Breast epithelium (tissue), 4 donors: ENCODE measurements around the gene TMEM108. TPM values are rescaled to one million over a fixed set of nuclear protein-coding genes. Genes with fewer than 3 reads are reported as not detected.

Source experiments
- DNase-seq, 2 donors: peaks; one replicate each; pipeline ENCODE4 v3.0.0-alpha.2; 2019; ENCODE audit warnings: low spot score in 2 of 2
- H3K27ac ChIP-seq, 2 donors: fragments of 200-600 bp; sonication (generic) in 1 of 2; one replicate each; pipeline ENCODE4 v1.5.1; 2016 to 2019; ENCODE audit warnings: mild to moderate bottlenecking in 1 of 2
- H3K27me3 ChIP-seq, 2 donors: fragments of 200-600 bp; sonication (generic) in 1 of 2; one replicate each; pipeline versions ENCODE4 v1.5.1 to v1.6.0; 2017 to 2019; ENCODE audit warnings: control low read depth in 1 of 2, mild to moderate bottlenecking in 1 of 2
- H3K36me3 ChIP-seq: fragments of 200-600 bp; one replicate; pipeline ENCODE4 v1.5.1; 2019
- H3K4me1 ChIP-seq, 2 donors: fragments of 200-600 bp; sonication (generic); one replicate each; pipeline ENCODE4 v1.5.1; 2016 to 2019; ENCODE audit warnings: control low read depth in 1 of 2
- H3K4me3 ChIP-seq, 3 donors: fragments of 200-600 bp; sonication (generic); 1 replicate in 2 of 3; 2 replicates in 1 of 3; pipeline ENCODE4 v1.5.1; 2016 to 2019; ENCODE audit warnings: mild to moderate bottlenecking in 3 of 3, moderate library complexity in 2 of 3
- H3K9me3 ChIP-seq, 2 donors: fragments of 200-600 bp; sonication (generic) in 1 of 2; one replicate each; pipeline ENCODE4 v1.5.1; 2016 to 2019; ENCODE audit warnings: control low read depth in 1 of 2
- POLR2A ChIP-seq: fragments of 450-650 bp; IDR thresholded peaks from one replicate; pipeline ENCODE4 v1.6.1; 2016; ENCODE audit warnings: antibody characterized with exemption, mild to moderate bottlenecking, moderate library complexity
- POLR2AphosphoS5 ChIP-seq, 3 donors: sonication (generic); formaldehyde crosslinking; IDR thresholded peaks; one replicate each; pipeline ENCODE4 v1.6.1; 2017; ENCODE audit warnings: antibody characterized with exemption in 3 of 3
- intact Hi-C: fragments of 100-400 bp; cut with DNase I; formaldehyde crosslinking; loops from one replicate; pipeline ENCODE4 v1.15.1; 2023; ENCODE audit warnings: low total_unique reads
- total RNA-seq, 3 donors: library from RNA; depleted of rRNA; stranded (reverse); fragments of >200 nt; gene quantifications; one replicate each; pipeline ENCODE4 v1.1.0, GENCODE V29; 2016
- TF ChIP-seq, protein P1 (sequence below), 3 donors: fragments of 450-650 bp; IDR thresholded peaks; one replicate each; pipeline ENCODE4 v1.5.1; 2016 to 2017; ENCODE audit warnings: antibody characterized with exemption in 3 of 3, mild to moderate bottlenecking in 3 of 3, moderate library complexity in 3 of 3

TMEM108 gene
- total RNA-seq, 3 donors from 2014 or later, result 0.44 to 0.98 (median 0.48) TPM

DNA sequence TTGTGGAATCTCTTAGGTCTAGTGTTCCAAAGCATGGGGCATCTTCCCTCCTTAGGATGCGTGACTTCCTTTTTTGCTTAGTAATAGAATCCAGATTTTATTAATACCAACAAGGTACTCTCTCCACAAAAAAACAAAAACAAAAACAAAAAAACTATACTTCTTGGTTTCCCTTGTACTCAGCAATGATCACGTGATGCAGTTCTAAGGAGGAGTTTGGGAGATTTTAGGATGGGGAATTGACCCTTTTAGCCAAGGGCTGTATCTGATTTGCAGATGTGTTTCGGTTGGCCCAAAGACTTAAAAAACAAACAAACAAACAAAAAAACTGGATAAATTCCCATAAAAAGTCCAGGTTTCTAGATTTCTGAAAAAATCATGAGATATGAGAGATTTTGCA lies 12.6 kb upstream of the TMEM108 start:
- no peaks in the 10 kb centered on the region for H3K36me3 ChIP-seq
- intact Hi-C loops, result loop anchor here (10.0 kb wide), 1 partner anchor 1969 kb away; no protein-coding TSS in a partner anchor
- TF ChIP-seq, protein P1, sequence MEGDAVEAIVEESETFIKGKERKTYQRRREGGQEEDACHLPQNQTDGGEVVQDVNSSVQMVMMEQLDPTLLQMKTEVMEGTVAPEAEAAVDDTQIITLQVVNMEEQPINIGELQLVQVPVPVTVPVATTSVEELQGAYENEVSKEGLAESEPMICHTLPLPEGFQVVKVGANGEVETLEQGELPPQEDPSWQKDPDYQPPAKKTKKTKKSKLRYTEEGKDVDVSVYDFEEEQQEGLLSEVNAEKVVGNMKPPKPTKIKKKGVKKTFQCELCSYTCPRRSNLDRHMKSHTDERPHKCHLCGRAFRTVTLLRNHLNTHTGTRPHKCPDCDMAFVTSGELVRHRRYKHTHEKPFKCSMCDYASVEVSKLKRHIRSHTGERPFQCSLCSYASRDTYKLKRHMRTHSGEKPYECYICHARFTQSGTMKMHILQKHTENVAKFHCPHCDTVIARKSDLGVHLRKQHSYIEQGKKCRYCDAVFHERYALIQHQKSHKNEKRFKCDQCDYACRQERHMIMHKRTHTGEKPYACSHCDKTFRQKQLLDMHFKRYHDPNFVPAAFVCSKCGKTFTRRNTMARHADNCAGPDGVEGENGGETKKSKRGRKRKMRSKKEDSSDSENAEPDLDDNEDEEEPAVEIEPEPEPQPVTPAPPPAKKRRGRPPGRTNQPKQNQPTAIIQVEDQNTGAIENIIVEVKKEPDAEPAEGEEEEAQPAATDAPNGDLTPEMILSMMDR (IDR thresholded peaks at IDR 0.05), result no peak
- TF ChIP-seq POLR2A (no peak), POLR2AphosphoS5 (IDR thresholded peaks at IDR 0.05) (no peak)
- no peaks in the 10 kb centered on the region for H3K9me3 ChIP-seq
- no peak overlapping the region for H3K4me3 ChIP-seq
- H3K27ac ChIP-seq, result no peak overlapping the region
- H3K4me1 ChIP-seq, result no peaks in the 10 kb centered on the region
- H3K27me3 ChIP-seq, result no peaks in the 10 kb centered on the region
- no peak for DNase-seq

DNA sequence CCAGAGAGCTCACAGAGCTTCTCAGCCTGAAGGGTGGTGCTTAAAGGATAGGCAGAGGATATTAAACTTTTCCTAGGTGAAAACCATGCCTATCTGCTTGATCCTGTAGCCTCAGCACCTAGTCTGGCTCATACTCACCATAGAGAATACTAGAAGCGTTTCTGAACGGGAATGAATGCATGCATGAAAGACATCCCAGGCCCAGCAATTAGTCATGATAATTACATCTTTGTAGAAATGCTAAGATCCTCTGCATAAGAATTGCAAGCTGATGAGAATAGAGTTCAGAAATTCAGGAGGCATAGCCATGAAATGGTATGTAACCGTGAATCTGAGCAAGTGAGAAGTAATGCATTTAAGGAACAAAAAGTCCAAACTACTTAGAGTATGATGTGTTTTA lies 5.9 kb upstream of the TMEM108 start:
- H3K4me3 ChIP-seq, result no peak overlapping the region
- DNase-seq, result no peak
- no peaks in the 10 kb centered on the region for H3K27me3 ChIP-seq
- intact Hi-C loops, result no loop called here
- H3K27ac ChIP-seq, result no peak overlapping the region
- TF ChIP-seq POLR2AphosphoS5 (IDR thresholded peaks at IDR 0.05), result no peak
- TF ChIP-seq POLR2A, result no peak
- TF ChIP-seq, protein P1 (IDR thresholded peaks at IDR 0.05), result no peak
- no peaks in the 10 kb centered on the region for H3K4me1 ChIP-seq
- H3K36me3 ChIP-seq, result no peaks in the 10 kb centered on the region
- no peaks in the 10 kb centered on the region for H3K9me3 ChIP-seq

DNA sequence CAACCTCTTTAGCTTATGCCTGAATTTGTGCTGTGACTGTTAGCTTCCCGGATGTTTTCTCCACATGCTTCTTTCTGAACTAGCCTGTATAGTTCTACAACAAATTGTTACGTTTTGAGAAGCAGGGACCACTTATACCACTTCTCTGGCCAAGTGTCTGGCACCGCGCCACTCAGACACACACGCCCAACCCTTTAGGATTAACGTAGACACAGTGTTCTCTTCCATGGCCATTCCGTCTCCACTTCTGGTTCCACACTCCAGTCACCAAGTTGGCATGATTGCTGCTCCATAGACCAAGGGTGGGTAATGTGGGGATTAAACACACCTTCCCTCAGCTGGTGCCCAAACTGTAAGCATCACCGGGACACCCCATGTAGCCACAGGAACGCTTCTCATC lies 755 bp upstream of the TMEM108 start:
- H3K36me3 ChIP-seq, result no peaks in the 10 kb centered on the region
- H3K4me1 ChIP-seq, result no peaks in the 10 kb centered on the region
- DNase-seq, result no peak
- intact Hi-C loops, result no loop called here
- TF ChIP-seq POLR2A, result no peak
- TF ChIP-seq, protein P1 (IDR thresholded peaks at IDR 0.05), result no peak
- no peak for TF ChIP-seq POLR2AphosphoS5 (IDR thresholded peaks at IDR 0.05)
- no peaks in the 10 kb centered on the region for H3K9me3 ChIP-seq
- H3K27me3 ChIP-seq, result peaks cover 0 to 3% of the 10 kb centered on the region in 2 donors
- peak overlapping the region; percentile 66 to 84 (median 67) for H3K4me3 ChIP-seq
- no peak overlapping the region for H3K27ac ChIP-seq

DNA sequence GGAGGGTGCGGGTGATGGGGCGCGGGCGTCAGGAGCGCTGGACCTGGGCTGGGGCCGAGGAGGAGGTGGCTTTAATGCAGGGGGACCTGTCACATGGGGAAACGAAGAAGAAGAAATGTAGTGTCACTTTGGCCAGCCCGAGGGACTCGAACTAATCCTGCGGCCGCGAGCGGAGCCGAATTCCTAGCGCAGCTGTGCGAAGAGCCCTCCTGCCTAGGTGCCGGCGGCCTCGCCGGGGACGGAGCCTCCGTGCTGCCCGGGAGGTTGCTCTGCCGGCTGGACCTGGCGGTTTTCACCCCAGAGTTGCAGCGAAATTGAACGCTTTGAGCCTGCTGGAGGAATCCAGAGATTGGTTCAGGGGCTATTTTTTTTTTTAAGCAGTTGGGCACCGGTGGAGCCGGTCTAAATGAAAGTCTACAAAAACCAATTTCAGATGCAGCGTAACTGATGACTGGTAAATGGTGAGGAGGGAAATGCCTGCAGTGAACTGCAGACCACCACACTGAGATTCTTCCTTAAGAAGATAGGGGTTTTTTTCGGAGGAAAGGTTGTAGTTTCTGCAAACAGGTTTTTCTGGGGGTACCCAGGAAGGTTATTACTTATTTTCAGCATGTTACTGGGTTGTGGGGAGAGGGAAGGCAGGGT lies 662 bp downstream of the TMEM108 start:
- Histone ChIP-seq H3K9me3 (no peaks in the 10 kb centered on the region), H3K36me3 (no peaks in the 10 kb centered on the region), H3K4me1 (no peaks in the 10 kb centered on the region), H3K27me3 (peaks cover 0 to 3% of the 10 kb centered on the region in 2 donors), H3K27ac (peak overlapping the region in 1 of 2 donors; percentile 23), H3K4me3 (peak overlapping the region; percentile 66 to 84 (median 67))
- no peak for DNase-seq
- intact Hi-C loops, result no loop called here
- TF ChIP-seq POLR2A, result no peak
- TF ChIP-seq, protein P1 (IDR thresholded peaks at IDR 0.05), result no peak
- no peak for TF ChIP-seq POLR2AphosphoS5 (IDR thresholded peaks at IDR 0.05)

DNA sequence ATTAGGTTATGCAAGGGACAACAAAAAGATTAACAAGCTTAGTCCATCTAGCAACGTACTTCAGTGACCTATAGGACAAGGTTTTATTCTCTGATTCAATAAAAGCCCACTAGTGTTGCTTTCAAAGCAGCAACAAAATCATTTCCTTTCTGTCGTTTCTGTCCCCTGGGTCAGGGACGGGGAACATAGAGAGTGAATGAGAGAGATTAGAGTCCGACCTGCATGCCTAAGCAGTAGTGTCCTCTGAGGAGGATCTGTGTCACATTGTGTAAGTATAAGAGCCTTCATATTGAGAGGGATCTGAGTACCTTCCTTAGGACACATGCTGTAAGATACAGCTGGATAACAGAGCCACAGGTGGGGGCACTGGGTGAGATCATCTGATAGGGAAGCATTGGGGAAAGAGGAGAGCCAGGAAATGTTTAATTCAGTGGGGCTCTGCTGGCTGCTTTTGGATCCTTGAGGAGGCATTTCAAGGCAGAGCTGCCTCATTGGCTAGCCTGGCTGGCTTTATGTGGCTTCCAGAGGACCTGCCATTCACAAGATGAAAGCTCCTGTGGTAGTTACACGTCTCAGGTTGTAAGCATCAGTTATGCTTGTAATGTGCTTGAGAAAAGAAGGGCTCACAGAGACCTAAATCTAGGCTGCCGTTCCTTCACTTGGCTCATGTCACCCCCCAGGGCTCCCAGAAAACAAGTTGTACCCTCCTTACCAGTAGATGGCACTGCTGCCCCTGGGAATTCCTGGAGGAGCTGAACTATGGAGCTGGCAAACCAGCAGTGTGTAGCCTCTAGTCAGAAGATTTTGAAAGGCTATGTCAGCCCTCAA lies 2.7 kb downstream of the TMEM108 start:
- peak overlapping the region in 1 of 2 donors; percentile 29 for H3K27ac ChIP-seq
- H3K27me3 ChIP-seq, result peaks cover 0 to 3% of the 10 kb centered on the region in 2 donors
- DNase-seq, result peak; percentile 61 to 63
- no peaks in the 10 kb centered on the region for H3K4me1 ChIP-seq
- no peak overlapping the region for H3K4me3 ChIP-seq
- intact Hi-C loops, result no loop called here
- TF ChIP-seq, protein P1 (IDR thresholded peaks at IDR 0.05), result peak in 2 of 3 donors; percentile 61 to 75
- TF ChIP-seq POLR2AphosphoS5 (IDR thresholded peaks at IDR 0.05) (peak in 1 of 3 donors; percentile 35), POLR2A (no peak)
- no peaks in the 10 kb centered on the region for H3K9me3 ChIP-seq
- H3K36me3 ChIP-seq, result no peaks in the 10 kb centered on the region
